Body of pancreas (tissue), 4 donors: Measurements from ENCODE around the gene PDE10A.

ENCODE experiments used
- POLR2A ChIP-seq, 3 donors: fragments of 450-650 bp; IDR thresholded peaks; one replicate each; pipeline ENCODE4 v1.6.1; 2016; ENCODE audit warnings: antibody characterized with exemption in 3 of 3, mild to moderate bottlenecking in 2 of 3
- TF ChIP-seq, protein P1 (sequence below), 7 experiments: fragments of 450-650 bp in 4 of 7; fragments of 200-600 bp in 3 of 7; sonication (generic) in 3 of 7; IDR thresholded peaks; one replicate each; pipeline ENCODE4 v1.5.1; 2016 to 2019; ENCODE audit warnings: antibody characterized with exemption in 7 of 7

DNA sequence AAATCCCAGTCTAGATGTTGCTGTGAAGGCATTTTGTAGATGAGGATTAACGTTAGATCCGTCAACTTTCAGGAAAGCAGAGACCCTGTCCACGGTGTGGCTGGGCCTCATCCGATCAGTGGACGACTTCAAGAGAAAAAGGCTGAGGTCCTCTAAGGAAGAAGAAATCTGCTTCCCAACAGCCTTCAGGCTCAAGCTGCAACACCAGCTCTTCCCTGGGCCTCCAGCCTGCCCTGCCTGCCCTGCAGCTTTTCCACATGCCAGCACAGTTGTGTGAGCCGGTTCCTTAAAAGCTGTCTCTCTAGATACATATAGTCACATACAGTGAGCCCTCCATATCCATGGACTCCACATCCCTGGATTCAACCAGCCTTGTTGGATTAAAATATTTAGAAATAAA, 14.1 kb upstream of the PDE10A start:
- no peak for TF ChIP-seq POLR2A (IDR thresholded peaks at IDR 0.05)
- TF ChIP-seq, protein P1, sequence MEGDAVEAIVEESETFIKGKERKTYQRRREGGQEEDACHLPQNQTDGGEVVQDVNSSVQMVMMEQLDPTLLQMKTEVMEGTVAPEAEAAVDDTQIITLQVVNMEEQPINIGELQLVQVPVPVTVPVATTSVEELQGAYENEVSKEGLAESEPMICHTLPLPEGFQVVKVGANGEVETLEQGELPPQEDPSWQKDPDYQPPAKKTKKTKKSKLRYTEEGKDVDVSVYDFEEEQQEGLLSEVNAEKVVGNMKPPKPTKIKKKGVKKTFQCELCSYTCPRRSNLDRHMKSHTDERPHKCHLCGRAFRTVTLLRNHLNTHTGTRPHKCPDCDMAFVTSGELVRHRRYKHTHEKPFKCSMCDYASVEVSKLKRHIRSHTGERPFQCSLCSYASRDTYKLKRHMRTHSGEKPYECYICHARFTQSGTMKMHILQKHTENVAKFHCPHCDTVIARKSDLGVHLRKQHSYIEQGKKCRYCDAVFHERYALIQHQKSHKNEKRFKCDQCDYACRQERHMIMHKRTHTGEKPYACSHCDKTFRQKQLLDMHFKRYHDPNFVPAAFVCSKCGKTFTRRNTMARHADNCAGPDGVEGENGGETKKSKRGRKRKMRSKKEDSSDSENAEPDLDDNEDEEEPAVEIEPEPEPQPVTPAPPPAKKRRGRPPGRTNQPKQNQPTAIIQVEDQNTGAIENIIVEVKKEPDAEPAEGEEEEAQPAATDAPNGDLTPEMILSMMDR (IDR thresholded peaks at IDR 0.05): no peak
